ENCODE measurements around the gene HSD17B3.

Gene HSD17B3

DNA sequence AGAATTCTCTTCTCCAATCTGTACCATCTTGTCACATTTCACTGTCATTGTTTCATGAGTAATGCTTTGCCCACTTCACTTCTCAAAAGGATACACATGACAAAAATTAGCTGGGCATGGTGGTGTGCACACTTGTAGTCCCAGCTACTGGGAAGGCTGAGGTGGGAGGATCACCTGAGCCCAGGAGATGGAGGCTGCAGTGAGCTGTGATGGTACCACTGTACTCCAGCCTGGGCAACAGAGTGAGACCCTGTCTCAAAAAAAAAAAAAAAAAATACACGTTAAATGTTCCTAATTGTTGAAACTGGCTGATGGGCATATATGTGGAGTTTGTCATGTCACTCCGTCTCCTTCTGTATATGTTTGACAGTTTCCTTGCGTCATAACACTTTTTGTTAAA, 36.3 kb upstream of the HSD17B3 start:
- Histone ChIP-seq H3K27me3 (ENCODE audit: low read depth, low read length) (no peaks in the 10 kb centered on the region), H2AFZ (ENCODE audit: low read depth, low read length) (no peak overlapping the region), H3K27ac (ENCODE audit: low read length) (no peak overlapping the region), H3K36me3 (replicated peaks; ENCODE audit: low read depth, low read length) (no peaks in the 10 kb centered on the region), H3K9ac (ENCODE audit: low read length) (no peak overlapping the region), H4K20me1 (ENCODE audit: insufficient read depth, low read length) (no peaks in the 10 kb centered on the region), H3K9me3 (ENCODE audit: insufficient read depth, low read length) (no peaks in the 10 kb centered on the region), H3K4me1 (ENCODE audit: low read length) (no peaks in the 10 kb centered on the region), H3K4me2 (ENCODE audit: low read length) (no peak overlapping the region), H3K79me2 (ENCODE audit: low read length) (no peaks in the 10 kb centered on the region), H3K4me3 (ENCODE audit: low read length) (no peak overlapping the region)
- TF ChIP-seq EZH2phosphoT487 (IDR thresholded peaks at IDR 0.05; ENCODE audit: low read depth), result no peak
- no peak for TF ChIP-seq CTCF (IDR thresholded peaks at IDR 0.05; ENCODE audit: low read depth, low read length)

GRCh38 chr9:96333958-96334357, 32.0 kb upstream of the HSD17B3 start:
- no peak for TF ChIP-seq CTCF (IDR thresholded peaks at IDR 0.05; ENCODE audit: low read depth, low read length)
- no peak for TF ChIP-seq EZH2phosphoT487 (IDR thresholded peaks at IDR 0.05; ENCODE audit: low read depth)
- H4K20me1 ChIP-seq (ENCODE audit: insufficient read depth, low read length), result no peaks in the 10 kb centered on the region
- H3K27me3 ChIP-seq (ENCODE audit: low read depth, low read length), result no peaks in the 10 kb centered on the region
- H3K79me2 ChIP-seq (ENCODE audit: low read length), result no peaks in the 10 kb centered on the region
- H3K4me3 ChIP-seq (ENCODE audit: low read length), result no peak overlapping the region
- H3K9ac ChIP-seq (ENCODE audit: low read length), result no peak overlapping the region
- no peak overlapping the region for H3K4me2 ChIP-seq (ENCODE audit: low read length)
- no peak overlapping the region for H2AFZ ChIP-seq (ENCODE audit: low read depth, low read length)
- no peaks in the 10 kb centered on the region for H3K9me3 ChIP-seq (ENCODE audit: insufficient read depth, low read length)
- no peaks in the 10 kb centered on the region for H3K4me1 ChIP-seq (ENCODE audit: low read length)
- no peak overlapping the region for H3K27ac ChIP-seq (ENCODE audit: low read length)
- no peaks in the 10 kb centered on the region for H3K36me3 ChIP-seq (replicated peaks; ENCODE audit: low read depth, low read length)

DNA sequence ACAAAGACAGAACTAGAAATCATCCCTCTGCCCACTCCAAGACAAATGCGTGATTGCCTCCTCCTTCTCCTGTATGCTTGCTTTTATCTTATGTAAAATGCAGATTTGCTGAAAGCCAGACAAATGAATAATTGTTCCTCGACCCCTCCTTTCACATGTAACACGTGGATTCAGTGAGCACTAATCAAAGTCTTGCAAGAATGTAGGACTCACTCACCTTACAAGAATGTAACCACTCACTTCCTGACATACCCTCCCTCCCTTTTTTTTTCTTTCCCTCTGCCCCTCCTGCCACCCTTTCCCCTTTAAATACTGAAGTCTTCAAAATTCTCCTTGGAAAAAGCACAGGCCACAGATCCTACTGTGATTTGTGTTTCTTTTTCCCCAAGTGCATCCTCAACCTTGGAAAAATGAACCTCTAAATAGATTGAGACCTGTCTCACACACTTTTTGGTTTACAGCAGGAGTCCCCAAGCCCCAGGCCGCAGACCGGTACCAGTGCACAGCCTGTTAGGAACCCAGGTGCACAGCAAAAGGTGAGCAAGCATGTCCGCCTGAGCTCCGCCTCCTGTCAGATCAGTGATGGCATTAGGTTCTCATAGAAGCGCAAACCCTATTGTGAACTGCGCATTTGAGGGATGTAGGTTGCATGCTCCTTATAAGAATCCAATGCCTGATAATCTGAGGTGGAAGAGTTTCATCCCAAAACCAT, 29.4 kb upstream of the HSD17B3 start:
- no peaks in the 10 kb centered on the region for H4K20me1 ChIP-seq (ENCODE audit: insufficient read depth, low read length)
- H3K9ac ChIP-seq (ENCODE audit: low read length), result no peak overlapping the region
- H3K36me3 ChIP-seq (replicated peaks; ENCODE audit: low read depth, low read length), result no peaks in the 10 kb centered on the region
- no peaks in the 10 kb centered on the region for H3K9me3 ChIP-seq (ENCODE audit: insufficient read depth, low read length)
- no peaks in the 10 kb centered on the region for H3K79me2 ChIP-seq (ENCODE audit: low read length)
- H2AFZ ChIP-seq (ENCODE audit: low read depth, low read length), result no peak overlapping the region
- H3K4me2 ChIP-seq (ENCODE audit: low read length), result no peak overlapping the region
- TF ChIP-seq EZH2phosphoT487 (IDR thresholded peaks at IDR 0.05; ENCODE audit: low read depth) (no peak), CTCF (IDR thresholded peaks at IDR 0.05; ENCODE audit: low read depth, low read length) (no peak)
- no peaks in the 10 kb centered on the region for H3K4me1 ChIP-seq (ENCODE audit: low read length)
- H3K4me3 ChIP-seq (ENCODE audit: low read length), result no peak overlapping the region
- no peak overlapping the region for H3K27ac ChIP-seq (ENCODE audit: low read length)
- H3K27me3 ChIP-seq (ENCODE audit: low read depth, low read length), result no peaks in the 10 kb centered on the region

GRCh38 chr9:96327694-96328352, 25.8 kb upstream of the HSD17B3 start:
- H3K4me2 ChIP-seq (ENCODE audit: low read length), result no peak overlapping the region
- H2AFZ ChIP-seq (ENCODE audit: low read depth, low read length), result no peak overlapping the region
- no peaks in the 10 kb centered on the region for H3K9me3 ChIP-seq (ENCODE audit: insufficient read depth, low read length)
- no peak overlapping the region for H3K9ac ChIP-seq (ENCODE audit: low read length)
- no peaks in the 10 kb centered on the region for H3K36me3 ChIP-seq (replicated peaks; ENCODE audit: low read depth, low read length)
- no peak overlapping the region for H3K4me3 ChIP-seq (ENCODE audit: low read length)
- H3K4me1 ChIP-seq (ENCODE audit: low read length), result no peaks in the 10 kb centered on the region
- no peaks in the 10 kb centered on the region for H3K27me3 ChIP-seq (ENCODE audit: low read depth, low read length)
- no peaks in the 10 kb centered on the region for H4K20me1 ChIP-seq (ENCODE audit: insufficient read depth, low read length)
- TF ChIP-seq CTCF (IDR thresholded peaks at IDR 0.05; ENCODE audit: low read depth, low read length), result peak; percentile 71
- TF ChIP-seq EZH2phosphoT487 (IDR thresholded peaks at IDR 0.05; ENCODE audit: low read depth), result no peak
- H3K79me2 ChIP-seq (ENCODE audit: low read length), result no peaks in the 10 kb centered on the region
- H3K27ac ChIP-seq (ENCODE audit: low read length), result no peak overlapping the region

Measured in OCI-LY3 (cell line).